Measurements from ENCODE around the gene PHACTR3. TPM values are rescaled to one million over a fixed set of nuclear protein-coding genes. Genes with fewer than 3 reads are reported as not detected.

Gene PHACTR3
- total and polyA plus RNA-seq, 2 of the 8 experiments (the other 6 are each of a cell fraction or from before 2014, with no cell fraction given): 0.05 to 0.13 TPM

DNA sequence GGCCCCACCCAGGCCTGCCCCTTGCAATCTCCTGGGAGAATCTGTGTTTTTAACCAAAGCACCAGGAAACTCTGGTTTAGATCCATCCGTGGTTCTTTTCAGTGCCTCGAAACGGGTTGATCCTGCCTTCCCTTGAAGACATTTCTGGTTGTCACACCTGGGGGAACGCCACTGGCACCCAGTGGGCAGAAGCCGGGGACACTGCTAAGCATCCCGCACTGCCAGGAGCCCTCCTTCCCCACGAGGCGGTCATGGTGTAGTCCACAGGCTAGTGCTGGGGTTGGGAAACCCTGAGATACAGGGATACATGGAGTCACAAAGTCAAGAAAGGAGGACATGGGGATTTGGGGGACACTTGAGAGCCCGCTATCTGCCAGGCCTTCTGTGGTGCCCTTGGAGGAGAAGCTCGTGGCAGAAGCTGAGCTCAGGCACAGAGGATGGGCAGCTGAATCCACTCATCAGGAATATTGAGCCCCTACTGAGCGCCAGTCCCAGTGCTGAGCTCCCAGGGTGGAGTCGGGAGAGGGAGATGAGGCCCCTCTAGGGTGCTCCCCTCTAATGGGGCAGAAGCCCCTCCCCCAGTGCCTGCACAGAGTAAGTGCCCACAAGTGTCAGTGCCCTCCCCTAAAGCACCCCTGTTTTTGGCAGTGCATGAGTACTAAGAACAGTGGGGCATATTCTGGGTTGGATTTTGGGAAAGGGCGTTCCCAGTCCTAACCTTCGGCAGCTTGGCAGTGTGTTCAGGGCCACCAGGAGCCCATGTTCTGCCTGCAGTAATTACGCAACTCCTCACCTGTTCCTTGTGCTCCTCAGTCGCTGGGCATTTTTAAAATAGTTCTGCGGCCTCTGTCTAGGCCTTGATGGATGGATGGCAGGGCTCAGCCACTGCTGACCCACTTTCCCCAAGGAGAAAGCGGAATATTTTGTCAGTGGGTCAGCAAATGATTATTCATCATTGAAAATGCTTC is 25.6 kb upstream of the PHACTR3 start:
- Histone ChIP-seq H3K79me1 (ENCODE audit: low read depth, low read length) (no peaks in the 10 kb centered on the region), H3K4me2 (ENCODE audit: insufficient read depth in 1 of 2, low read depth in 2 of 2, low read length in 2 of 2) (no peak overlapping the region), H4K8ac (ENCODE audit: extremely low read depth, insufficient read depth, low read length) (no peak overlapping the region), H3K4me1 (replicated peaks in 1 of 4; ENCODE audit: control insufficient read depth in 3 of 4, insufficient read depth in 4 of 4, low read length in 3 of 4) (peaks cover 0 to 2% (median 0%) of the 10 kb centered on the region in 4 experiments; a peak in 3 of 7 replicates), H4K5ac (ENCODE audit: insufficient read length, low read depth, low read length) (no peak overlapping the region), H2BK120ac (replicated peaks; ENCODE audit: low read depth, low read length) (no peak overlapping the region), H2BK15ac (ENCODE audit: low read length) (no peak overlapping the region), H2BK12ac (ENCODE audit: low read depth, low read length) (no peak overlapping the region), H2BK20ac (ENCODE audit: low read length) (no peak overlapping the region), H2AK5ac (ENCODE audit: low read depth, low read length) (no peak overlapping the region), H2AFZ (ENCODE audit: low read length) (no peak overlapping the region), H3K18ac (ENCODE audit: extremely low read depth, low read length) (no peak overlapping the region), H3K14ac (ENCODE audit: insufficient read length) (no peak overlapping the region), H3K4ac (replicated peaks; ENCODE audit: insufficient read length, low read depth, low read length) (no peak overlapping the region), H3K27me3 (replicated peaks in 1 of 4; ENCODE audit: control insufficient read depth in 3 of 4, extremely low read depth in 1 of 4, insufficient read depth in 3 of 4, low read length in 3 of 4) (peaks cover 14 to 43% (median 33%) of the 10 kb centered on the region in 4 experiments), H3K9me3 (ENCODE audit: insufficient read depth in 2 of 2, low read depth in 1 of 2, low read length in 1 of 2) (peaks cover 18 to 84% of the 10 kb centered on the region in 2 experiments), H3K36me3 (ENCODE audit: control insufficient read depth in 2 of 4, insufficient read depth in 4 of 4, low read length in 3 of 4) (no peaks in the 10 kb centered on the region; a peak in 1 of 8 replicates), H3K9ac (replicated peaks in 1 of 4; ENCODE audit: extremely low read depth in 1 of 4, low read depth in 3 of 4, low read length in 3 of 4) (no peak overlapping the region), H4K20me1 (replicated peaks in 1 of 2; ENCODE audit: control insufficient read depth in 1 of 2, insufficient read depth in 2 of 2, low read length in 2 of 2) (no peaks in the 10 kb centered on the region), H3K79me2 (ENCODE audit: control insufficient read depth in 1 of 2, insufficient read depth in 2 of 2, low read length in 2 of 2) (no peaks in the 10 kb centered on the region), H3K56ac (replicated peaks; ENCODE audit: insufficient read length, low read depth, low read length) (no peak overlapping the region), H3K27ac (ENCODE audit: low read depth, low read length) (no peak overlapping the region), H3K4me3 (ENCODE audit: extremely low read depth in 1 of 4, insufficient read depth in 2 of 4, low read depth in 3 of 4, low read length in 4 of 4) (no peak overlapping the region), H3K23ac (ENCODE audit: insufficient read length) (no peak overlapping the region), H2BK5ac (ENCODE audit: low read depth, low read length) (no peak overlapping the region), H3K23me2 (ENCODE audit: low read depth, low read length) (no peaks in the 10 kb centered on the region; the same call in 1 of the 2 replicates), H4K91ac (replicated peaks; ENCODE audit: insufficient read length, low read length) (no peak overlapping the region)
- ChIA-PET POLR2A (ENCODE audit: partially characterized antibody) (no interaction called here), CTCF (ENCODE audit: partially characterized antibody) (interaction anchor here (0.6 to 1.8 kb wide), 2 partner anchors 18 to 28 kb away, joined by 3 to 4 read pairs; no protein-coding TSS in a partner anchor)
- FAIRE-seq (no peak), DNase-seq (ENCODE audit: low read depth in 1 of 2, low spot score in 2 of 2) (no peak)
- 86% methylated on average over 18 of the region's 18 CpGs; no CpG with 5 or more reads in 1 of the 2 experiments for WGBS, 2 experiments (ENCODE audit: extremely low coverage in 1 of 2, insufficient coverage in 1 of 2, insufficient read length in 1 of 2, insufficient replicate concordance in 2 of 2, low coverage in 1 of 2, low lambda C conversion rate in 2 of 2, missing lambda C conversion rate in 1 of 2)
- TF ChIP-seq CEBPB (IDR thresholded peaks at IDR 0.05; ENCODE audit: low read depth, low read length) (peak; percentile 34; the same call in 1 of the 2 replicates), BACH1 (IDR thresholded peaks at IDR 0.05; ENCODE audit: low read length) (no peak)
